Progenitor cell of endocrine pancreas (in vitro differentiated cells): Measurements from ENCODE around the gene MLST8. TPM values are rescaled to one million over a fixed set of nuclear protein-coding genes. Genes with fewer than 3 reads are reported as not detected.

ENCODE experiments used
- DNase-seq: peaks from one replicate; pipeline ENCODE4 v3.0.0; 2021; ENCODE audit warnings: low spot score; ENCODE audit not compliant: unreplicated experiment
- H3K27ac Mint-ChIP-seq: 2 replicates; pipeline ENCODE4 v1.8.0; 2021; ENCODE audit warnings: mild to moderate bottlenecking, moderate library complexity, mixed read lengths
- H3K27me3 Mint-ChIP-seq: 2 replicates; pipeline ENCODE4 v1.8.0; 2021; ENCODE audit warnings: mixed read lengths
- H3K36me3 Mint-ChIP-seq: 2 replicates; pipeline ENCODE4 v1.8.0; 2022; ENCODE audit warnings: mixed read lengths; ENCODE audit not compliant: insufficient read depth
- H3K4me1 Mint-ChIP-seq: 2 replicates; pipeline ENCODE4 v1.8.0; 2021; ENCODE audit warnings: low read depth, mixed read lengths
- H3K4me3 Mint-ChIP-seq: 2 replicates; pipeline ENCODE4 v1.8.0; 2021; ENCODE audit warnings: low read depth, mild to moderate bottlenecking, moderate library complexity, mixed read lengths
- H3K9me3 Mint-ChIP-seq: 2 replicates; pipeline ENCODE4 v1.8.0; 2021; ENCODE audit warnings: low read depth, mixed read lengths
- total RNA-seq: library from RNA; stranded (reverse); gene quantifications from 2 replicates; pipeline ENCODE4 v1.2.1, GENCODE V29; 2021
- TF ChIP-seq, protein P1 (sequence below): fragments of 200-600 bp; sonication (generic); IDR thresholded peaks from one replicate; pipeline ENCODE4 v1.5.0; 2021; ENCODE audit warnings: antibody characterized with exemption, mild to moderate bottlenecking; ENCODE audit not compliant: unreplicated experiment

The MLST8 gene
- total RNA-seq, 1 donor from 2014 or later, result 51.5 TPM

DNA sequence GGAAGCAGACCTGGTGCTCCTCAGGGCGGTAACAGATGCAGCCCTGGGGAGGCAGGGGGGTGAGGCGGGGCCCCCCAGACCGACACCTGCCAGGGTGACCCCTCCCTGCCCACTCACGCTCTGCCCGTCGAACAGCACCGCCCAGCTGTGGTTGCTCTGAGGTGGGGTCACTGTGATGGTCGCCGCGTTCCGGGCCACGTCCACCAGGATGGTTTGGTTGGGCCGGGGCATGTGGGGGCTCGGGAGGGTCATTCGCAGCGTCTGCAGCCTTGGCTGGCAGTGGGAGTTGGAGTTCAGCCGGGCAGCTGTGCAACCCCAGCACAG, 4.7 kb downstream of the MLST8 start:
- Mint-ChIP-seq H3K36me3 (peaks cover 4% of the 10 kb centered on the region), H3K27me3 (no peaks in the 10 kb centered on the region), H3K27ac (no peak overlapping the region), H3K9me3 (no peaks in the 10 kb centered on the region), H3K4me1 (peaks cover 17% of the 10 kb centered on the region), H3K4me3 (no peak overlapping the region)
- DNase-seq, result no peak
- TF ChIP-seq, protein P1, sequence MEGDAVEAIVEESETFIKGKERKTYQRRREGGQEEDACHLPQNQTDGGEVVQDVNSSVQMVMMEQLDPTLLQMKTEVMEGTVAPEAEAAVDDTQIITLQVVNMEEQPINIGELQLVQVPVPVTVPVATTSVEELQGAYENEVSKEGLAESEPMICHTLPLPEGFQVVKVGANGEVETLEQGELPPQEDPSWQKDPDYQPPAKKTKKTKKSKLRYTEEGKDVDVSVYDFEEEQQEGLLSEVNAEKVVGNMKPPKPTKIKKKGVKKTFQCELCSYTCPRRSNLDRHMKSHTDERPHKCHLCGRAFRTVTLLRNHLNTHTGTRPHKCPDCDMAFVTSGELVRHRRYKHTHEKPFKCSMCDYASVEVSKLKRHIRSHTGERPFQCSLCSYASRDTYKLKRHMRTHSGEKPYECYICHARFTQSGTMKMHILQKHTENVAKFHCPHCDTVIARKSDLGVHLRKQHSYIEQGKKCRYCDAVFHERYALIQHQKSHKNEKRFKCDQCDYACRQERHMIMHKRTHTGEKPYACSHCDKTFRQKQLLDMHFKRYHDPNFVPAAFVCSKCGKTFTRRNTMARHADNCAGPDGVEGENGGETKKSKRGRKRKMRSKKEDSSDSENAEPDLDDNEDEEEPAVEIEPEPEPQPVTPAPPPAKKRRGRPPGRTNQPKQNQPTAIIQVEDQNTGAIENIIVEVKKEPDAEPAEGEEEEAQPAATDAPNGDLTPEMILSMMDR, result no peak

DNA sequence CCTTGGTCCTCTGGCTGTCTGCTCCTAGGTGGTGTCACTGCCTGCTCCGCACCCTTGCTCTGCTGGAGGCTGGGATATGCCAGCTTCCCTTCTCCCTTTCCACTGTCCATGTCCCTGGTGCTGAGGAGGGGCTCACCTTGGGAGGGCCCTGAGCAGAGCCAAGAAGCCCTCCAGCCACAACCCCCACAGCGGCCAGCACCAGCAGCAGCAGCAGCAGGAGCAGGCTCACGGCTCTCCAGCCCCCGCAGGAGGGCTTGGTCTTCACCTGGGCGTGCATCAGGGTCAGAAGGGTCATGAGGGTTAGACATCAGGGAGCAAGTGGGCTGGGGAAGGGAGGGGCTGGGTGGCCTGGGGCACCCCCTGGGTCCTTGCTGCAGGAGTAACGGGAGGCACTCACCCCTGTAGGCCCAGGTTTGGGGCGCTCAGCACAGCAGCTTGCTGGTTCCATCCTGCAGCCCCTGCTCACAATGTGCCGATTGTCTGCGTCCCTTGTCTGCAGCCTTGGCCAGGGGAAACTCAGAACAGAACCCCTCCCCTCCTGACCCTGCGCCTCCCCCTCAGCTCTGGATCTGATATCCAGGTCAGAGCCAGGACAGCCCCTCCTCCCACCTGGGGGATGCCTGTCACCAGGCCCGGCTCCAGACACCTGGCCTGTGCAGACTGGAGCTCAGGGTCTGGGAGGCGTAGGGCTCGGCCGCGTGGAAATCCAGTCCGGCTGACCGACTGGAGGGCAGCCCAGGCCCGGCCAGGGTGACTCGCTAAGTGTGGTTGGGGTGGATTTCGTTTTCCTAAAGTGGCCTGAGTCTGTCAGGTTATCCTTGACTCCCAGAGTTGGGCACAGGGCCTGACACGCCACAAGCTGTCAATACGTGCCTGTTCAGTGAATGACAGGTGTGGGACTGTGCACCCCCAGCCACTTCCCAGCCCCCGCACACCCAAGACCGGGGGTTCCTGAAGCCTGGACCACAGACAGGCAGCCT, 5.4 kb downstream of the MLST8 start, which contains the start of gene BRICD5:
TSS of gene BRICD5 (minus strand) at position 478 of the 980 bp plus-strand sequence. CDS start at position 448, 30 bp downstream.
- no peak for DNase-seq
- TF ChIP-seq, protein P1, result no peak
- peaks cover 17% of the 10 kb centered on the region for H3K4me1 Mint-ChIP-seq
- H3K27ac Mint-ChIP-seq, result no peak within 1 kb of the TSS
- H3K27me3 Mint-ChIP-seq, result no peaks in the 10 kb centered on the region
- H3K9me3 Mint-ChIP-seq, result no peaks in the 10 kb centered on the region
- H3K4me3 Mint-ChIP-seq, result no peak within 1 kb of the TSS
- peaks cover 4% of the 10 kb centered on the region for H3K36me3 Mint-ChIP-seq

DNA sequence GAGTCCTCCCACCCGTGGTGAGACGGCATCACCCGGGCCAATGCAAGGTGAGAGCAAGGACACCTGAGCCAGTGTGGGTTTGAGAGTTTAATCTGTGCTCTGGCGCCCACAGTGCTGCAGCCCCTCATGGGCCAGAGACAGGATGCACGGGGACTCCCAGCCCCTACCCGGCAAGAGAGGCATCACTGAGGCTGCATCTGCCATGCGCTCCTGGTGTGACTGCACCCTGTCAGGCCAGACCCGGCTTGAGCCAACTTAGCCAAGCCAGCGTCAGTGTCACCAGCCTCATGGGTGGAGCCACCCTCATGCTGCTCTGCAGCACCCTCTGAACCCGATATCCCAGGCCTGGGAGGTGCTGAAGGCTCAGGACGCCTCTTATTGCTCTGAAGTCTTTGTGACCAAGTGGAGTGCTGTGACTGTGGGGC, 6.7 kb downstream of the MLST8 start:
- no peak for DNase-seq
- no peak overlapping the region for H3K27ac Mint-ChIP-seq
- peaks cover 3% of the 10 kb centered on the region for H3K36me3 Mint-ChIP-seq
- peak overlapping the region; percentile 26 for H3K4me3 Mint-ChIP-seq
- no peaks in the 10 kb centered on the region for H3K27me3 Mint-ChIP-seq
- H3K4me1 Mint-ChIP-seq, result peaks cover 13% of the 10 kb centered on the region
- TF ChIP-seq, protein P1, result no peak
- no peaks in the 10 kb centered on the region for H3K9me3 Mint-ChIP-seq

DNA sequence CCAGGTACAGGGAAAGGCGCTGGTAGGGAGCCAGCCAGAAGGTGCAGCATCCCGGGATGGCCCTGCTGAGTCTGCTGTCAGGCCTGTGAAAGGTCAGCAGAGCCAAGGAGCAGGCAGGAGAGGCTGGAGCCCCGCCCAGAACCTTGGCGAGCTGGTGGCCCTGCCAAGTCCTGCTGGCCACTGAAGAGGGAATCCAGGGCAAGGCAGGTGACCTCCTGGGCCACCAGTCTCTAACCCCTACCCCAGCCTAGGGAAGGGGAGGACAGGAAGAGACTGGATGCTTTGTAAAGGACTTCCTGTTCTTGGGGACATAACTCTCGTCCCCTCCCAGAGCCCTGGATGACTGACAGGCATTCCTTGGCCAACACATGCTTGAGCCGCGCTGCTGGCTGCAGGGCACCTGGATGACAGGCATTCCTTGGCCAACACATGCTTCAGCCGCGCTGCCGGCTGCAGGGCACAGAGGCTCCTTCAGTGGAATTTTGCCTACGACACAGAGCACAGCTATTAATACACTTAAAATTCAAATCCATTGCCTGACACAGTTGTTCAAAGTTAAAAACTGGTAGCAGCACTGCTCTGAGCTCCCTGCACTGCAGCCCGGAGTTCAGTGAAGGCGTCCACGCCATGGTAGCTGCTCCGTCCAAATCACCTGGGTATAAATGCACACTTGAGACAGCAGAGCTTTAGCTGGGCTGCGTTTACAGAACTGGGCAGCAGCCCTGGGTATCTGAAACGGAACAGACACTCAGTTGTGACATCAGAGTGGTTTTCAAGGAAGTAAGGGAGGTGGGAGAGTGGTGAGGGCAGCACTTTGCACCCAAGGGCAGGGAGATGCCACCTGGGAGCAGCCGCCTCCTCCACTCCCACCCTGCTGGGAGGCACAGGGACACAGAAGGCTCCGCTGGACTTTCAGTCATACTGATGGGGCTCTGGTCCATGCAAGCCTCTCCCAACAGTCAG, 7.4 kb downstream of the MLST8 start:
- Mint-ChIP-seq H3K4me3 (peak overlapping the region; percentile 72), H3K27me3 (no peaks in the 10 kb centered on the region), H3K36me3 (peaks cover under 1% of the 10 kb centered on the region), H3K9me3 (no peaks in the 10 kb centered on the region), H3K27ac (no peak overlapping the region), H3K4me1 (peaks cover 13% of the 10 kb centered on the region)
- TF ChIP-seq, protein P1, result no peak
- DNase-seq, result no peak
